H1 (cell line): ENCODE data around the gene YWHAQ. TPM values are rescaled to one million over a fixed set of nuclear protein-coding genes. Genes with fewer than 3 reads are reported as not detected.

Experiments
- CTCF ChIA-PET: fragments of 300-600 bp; sonication (Branson Sonifier 250); formaldehyde crosslinking; loops from one replicate; lab custom pipeline; 2021; ENCODE audit not compliant: partially characterized antibody; lab: Charles Lee
- POLR2A ChIA-PET: fragments of 300-600 bp; sonication (Branson Sonifier 250); formaldehyde crosslinking; loops from one replicate; lab custom pipeline; 2021; ENCODE audit warnings: inconsistent platforms; ENCODE audit not compliant: partially characterized antibody; lab: Charles Lee
- DNase-seq, 2 experiments: peaks; one replicate each; pipeline versions ENCODE4 v3.0.0 to v3.0.0-alpha.2; 2010 to 2022; ENCODE audit warnings: low spot score in 2 of 2, low read depth in 1 of 2, mixed read lengths in 1 of 2
- FAIRE-seq: peaks from 2 replicates; lab custom pipeline; 2011; peaks lifted over from hg19 to GRCh38; lab: Jason Lieb, UNC
- H2AFZ ChIP-seq: 2 replicates; pipeline ENCODE4 v1.8.1; 2012; ENCODE audit warnings: low read length, inconsistent platforms
- H2AK5ac ChIP-seq: 2 replicates; pipeline ENCODE4 v1.6.1; 2013; ENCODE audit warnings: low read depth, low read length
- H2BK120ac ChIP-seq: replicated peaks from 2 replicates; pipeline ENCODE3; 2013; ENCODE audit warnings: low read depth, low read length, inconsistent platforms
- H2BK12ac ChIP-seq: 2 replicates; pipeline ENCODE4 v1.6.1; 2013; ENCODE audit warnings: low read depth, low read length
- H2BK15ac ChIP-seq: 2 replicates; pipeline ENCODE4 v1.6.1; 2013; ENCODE audit warnings: low read length
- H2BK20ac ChIP-seq: 2 replicates; pipeline ENCODE4 v1.6.1; 2013; ENCODE audit warnings: low read length
- H2BK5ac ChIP-seq: 2 replicates; pipeline ENCODE4 v1.6.1; 2013; ENCODE audit warnings: low read depth, low read length
- H3K14ac ChIP-seq: 2 replicates; pipeline ENCODE4 v1.6.1; 2013; ENCODE audit warnings: inconsistent platforms; ENCODE audit not compliant: insufficient read length
- H3K18ac ChIP-seq: 2 replicates; pipeline ENCODE4 v1.6.1; 2013; ENCODE audit warnings: low read length; ENCODE audit errors: extremely low read depth
- H3K23ac ChIP-seq: 2 replicates; pipeline ENCODE4 v1.6.1; 2013; ENCODE audit warnings: inconsistent platforms; ENCODE audit not compliant: insufficient read length
- H3K23me2 ChIP-seq: 2 replicates; pipeline ENCODE4 v1.6.1; 2013; ENCODE audit warnings: low read depth, low read length
- H3K27ac ChIP-seq: 2 replicates; pipeline ENCODE4 v1.6.1; 2011; ENCODE audit warnings: low read depth, low read length, inconsistent platforms
- H3K27me3 ChIP-seq, 4 experiments: replicated peaks in 1 of 4; 1 replicate in 1 of 4; 2 replicates in 3 of 4; pipeline versions ENCODE4 v1.6.1 to v1.8.1; 2011 to 2013; ENCODE audit warnings: low read length in 3 of 4, mild to moderate bottlenecking in 3 of 4, inconsistent platforms in 2 of 4, mixed read lengths in 2 of 4, moderate library complexity in 1 of 4; ENCODE audit not compliant: control insufficient read depth in 3 of 4, insufficient read depth in 3 of 4; ENCODE audit errors: extremely low read depth in 1 of 4
- H3K36me3 ChIP-seq, 4 experiments: 2 replicates each; pipeline versions ENCODE4 v1.6.1 to v1.8.1; 2011 to 2013; ENCODE audit warnings: mild to moderate bottlenecking in 4 of 4, low read length in 3 of 4, moderate library complexity in 2 of 4, control low read depth in 1 of 4, inconsistent platforms in 1 of 4; ENCODE audit not compliant: insufficient read depth in 4 of 4, control insufficient read depth in 2 of 4
- H3K4ac ChIP-seq: replicated peaks from 2 replicates; pipeline ENCODE3; 2013; ENCODE audit warnings: low read length, low read depth, mixed read lengths, inconsistent platforms; ENCODE audit not compliant: insufficient read length
- H3K4me1 ChIP-seq, 4 experiments: replicated peaks in 1 of 4; 1 replicate in 1 of 4; 2 replicates in 3 of 4; pipeline versions ENCODE4 v1.6.1 to v1.8.1; 2011 to 2013; ENCODE audit warnings: low read length in 3 of 4, inconsistent platforms in 2 of 4, mixed read lengths in 1 of 4; ENCODE audit not compliant: insufficient read depth in 4 of 4, control insufficient read depth in 3 of 4
- H3K4me2 ChIP-seq, 2 experiments: 2 replicates each; pipeline versions ENCODE4 v1.6.1 to v1.8.1; 2011 to 2013; ENCODE audit warnings: low read depth in 2 of 2, low read length in 2 of 2, control low read depth in 1 of 2, inconsistent platforms in 1 of 2, mild to moderate bottlenecking in 1 of 2; ENCODE audit not compliant: insufficient read depth in 1 of 2
- H3K4me3 ChIP-seq, 4 experiments: fragments of 200-600, 300-600 bp in 1 of 4; sonication (generic), shearing (Covaris generic), sonication (Bioruptor Twin) in 1 of 4; 2 replicates each; pipeline versions ENCODE4 v1.5.1 to v1.8.1; 2011 to 2016; ENCODE audit warnings: low read length in 4 of 4, low read depth in 3 of 4, control low read depth in 2 of 4, inconsistent platforms in 2 of 4, mild to moderate bottlenecking in 2 of 4, mixed read lengths in 1 of 4, moderate library complexity in 1 of 4; ENCODE audit not compliant: insufficient read depth in 2 of 4; ENCODE audit errors: extremely low read depth in 1 of 4
- H3K56ac ChIP-seq: replicated peaks from 2 replicates; pipeline ENCODE3; 2013; ENCODE audit warnings: low read depth, mild to moderate bottlenecking, mixed read lengths, low read length, inconsistent platforms; ENCODE audit not compliant: insufficient read length
- H3K79me1 ChIP-seq: 2 replicates; pipeline ENCODE4 v1.6.1; 2013; ENCODE audit warnings: low read depth, low read length, control low read depth
- H3K79me2 ChIP-seq, 2 experiments: 2 replicates each; pipeline versions ENCODE4 v1.6.1 to v1.8.1; 2012 to 2013; ENCODE audit warnings: low read length in 2 of 2, mild to moderate bottlenecking in 2 of 2, inconsistent platforms in 1 of 2; ENCODE audit not compliant: insufficient read depth in 2 of 2, control insufficient read depth in 1 of 2
- H3K9ac ChIP-seq, 4 experiments: replicated peaks in 1 of 4; 1 replicate in 1 of 4; 2 replicates in 3 of 4; pipeline versions ENCODE4 v1.6.1 to v1.8.1; 2011 to 2013; ENCODE audit warnings: low read depth in 3 of 4, low read length in 3 of 4, control low read depth in 2 of 4, mild to moderate bottlenecking in 2 of 4, moderate library complexity in 2 of 4, inconsistent platforms in 1 of 4; ENCODE audit errors: extremely low read depth in 1 of 4
- H3K9me3 ChIP-seq, 2 experiments: 2 replicates each; pipeline versions ENCODE4 v1.6.1 to v1.8.1; 2012 to 2013; ENCODE audit warnings: mild to moderate bottlenecking in 2 of 2, moderate library complexity in 2 of 2, control low read depth in 1 of 2, inconsistent platforms in 1 of 2, low read depth in 1 of 2, low read length in 1 of 2, mixed read lengths in 1 of 2; ENCODE audit not compliant: insufficient read depth in 2 of 2
- H4K20me1 ChIP-seq, 2 experiments: replicated peaks in 1 of 2; 2 replicates each; pipeline versions ENCODE3 to v1.8.1; 2011 to 2013; ENCODE audit warnings: inconsistent platforms in 2 of 2, low read length in 2 of 2, mild to moderate bottlenecking in 1 of 2; ENCODE audit not compliant: insufficient read depth in 2 of 2, control insufficient read depth in 1 of 2
- H4K5ac ChIP-seq: 2 replicates; pipeline ENCODE4 v1.6.1; 2013; ENCODE audit warnings: low read length, low read depth, mixed read lengths, inconsistent platforms; ENCODE audit not compliant: insufficient read length
- H4K8ac ChIP-seq: 2 replicates; pipeline ENCODE4 v1.8.0; 2013; ENCODE audit warnings: mild to moderate bottlenecking, moderate library complexity, low read length, inconsistent platforms; ENCODE audit not compliant: insufficient read depth; ENCODE audit errors: extremely low read depth
- H4K91ac ChIP-seq: replicated peaks from 2 replicates; pipeline ENCODE3; 2013; ENCODE audit warnings: low read length, mixed read lengths, inconsistent platforms; ENCODE audit not compliant: insufficient read length
- BRCA1 ChIP-seq: IDR thresholded peaks from 2 replicates; pipeline ENCODE4 v1.6.1; 2012; ENCODE audit warnings: low read depth, low read length, improper control_type of control experiment
- FOSL1 ChIP-seq: IDR thresholded peaks from 2 replicates; pipeline ENCODE4 v1.6.1; 2011; ENCODE audit warnings: mild to moderate bottlenecking, low read depth, low read length, moderate library complexity; ENCODE audit not compliant: insufficient read depth
- HDAC2 ChIP-seq, 2 experiments: fragments of 300-600 bp in 1 of 2; sonication (generic) in 1 of 2; IDR thresholded peaks; 2 replicates each; pipeline ENCODE4 v1.6.1; 2011 to 2012; ENCODE audit warnings: low read depth in 2 of 2, low read length in 2 of 2, mild to moderate bottlenecking in 2 of 2, moderate library complexity in 2 of 2, borderline replicate concordance in 1 of 2, inconsistent platforms in 1 of 2
- HDAC6 ChIP-seq: IDR thresholded peaks from one replicate; pipeline ENCODE4 v1.7.1; 2012; ENCODE audit warnings: low read depth, mild to moderate bottlenecking, inconsistent platforms, low read length, moderate library complexity
- KDM1A ChIP-seq: fragments of 200-600, 300-600 bp; sonication (generic); IDR thresholded peaks from 2 replicates; pipeline ENCODE4 v1.7.1; 2016; ENCODE audit warnings: mild to moderate bottlenecking, low read length, borderline replicate concordance
- POLR2A ChIP-seq, 2 experiments: IDR thresholded peaks; 1 replicate in 1 of 2; 2 replicates in 1 of 2; pipeline ENCODE4 v1.6.1; 2011; ENCODE audit warnings: low read depth in 2 of 2, low read length in 2 of 2, mild to moderate bottlenecking in 2 of 2; ENCODE audit errors: control extremely low read depth in 1 of 2
- RAD21 ChIP-seq, 2 experiments: IDR thresholded peaks in 1 of 2; conservative IDR thresholded peaks in 1 of 2; 2 replicates each; pipeline ENCODE4 v1.6.1; 2011; ENCODE audit warnings: low read depth in 2 of 2, low read length in 2 of 2, improper control_type of control experiment in 1 of 2, inconsistent platforms in 1 of 2, mild to moderate bottlenecking in 1 of 2, moderate library complexity in 1 of 2
- SIN3A ChIP-seq, 2 experiments: IDR thresholded peaks in 1 of 2; conservative IDR thresholded peaks in 1 of 2; 2 replicates each; pipeline ENCODE4 v1.6.1; 2011 to 2012; ENCODE audit warnings: low read length in 2 of 2, improper control_type of control experiment in 1 of 2, low read depth in 1 of 2, mild to moderate bottlenecking in 1 of 2
- SIRT6 ChIP-seq: IDR thresholded peaks from one replicate; pipeline ENCODE4 v1.7.1; 2012; ENCODE audit warnings: low read length, inconsistent platforms
- SIX5 ChIP-seq: IDR thresholded peaks from 2 replicates; pipeline ENCODE4 v1.6.1; 2011; ENCODE audit warnings: mild to moderate bottlenecking, low read depth, low read length
- WGBS, 2 experiments: shearing (Covaris generic) in 1 of 2; methylation state at CpG; one replicate each; pipeline versions ENCODE4 v1.1.6 to v1.1.7; 2013 to 2015; ENCODE audit warnings: low lambda C conversion rate in 2 of 2, mixed read lengths in 2 of 2, inconsistent platforms in 1 of 2, low coverage in 1 of 2, missing lambda C conversion rate in 1 of 2; ENCODE audit not compliant: insufficient replicate concordance in 2 of 2, insufficient coverage in 1 of 2, insufficient read length in 1 of 2; ENCODE audit errors: extremely low coverage in 1 of 2, missing lambda C conversion rate in 1 of 2; 5-methylcytosine and 5-hydroxymethylcytosine counted together
- polyA plus RNA-seq, 7 experiments: library from polyadenylated mRNA; depleted of rRNA in 3 of 7; stranded (reverse) in 5 of 7; unstranded in 2 of 7; fragments of >200 nt in 5 of 7; fragments of 200-250 nt in 2 of 7; gene quantifications; 1 replicate in 5 of 7; 2 replicates in 1 of 7; 4 replicates in 1 of 7; pipeline versions ENCODE4 v1.2.1 to v1.2.3, GENCODE V29; 2011 to 2013; ENCODE audit warnings: missing spikeins in 2 of 7, mixed read lengths in 2 of 7
- total RNA-seq: library from RNA; stranded (reverse); fragmentation: NEBNext Ultra II Directional; extraction: Animal tissue kit (Norgen Biotek cat#: 25700); gene quantifications from 2 replicates; pipeline ENCODE4 v1.2.1, GENCODE V29; 2021
- TF ChIP-seq, protein P1 (sequence below), 3 experiments: IDR thresholded peaks; 1 replicate in 2 of 3; 2 replicates in 1 of 3; pipeline versions ENCODE4 v1.5.1 to v1.6.1; 2011; ENCODE audit warnings: low read length in 3 of 3, mild to moderate bottlenecking in 3 of 3, inconsistent platforms in 2 of 3, low read depth in 1 of 3, moderate library complexity in 1 of 3; ENCODE audit not compliant: insufficient read depth in 1 of 3; ENCODE audit errors: control extremely low read depth in 1 of 3

Gene YWHAQ
- total and polyA plus RNA-seq, 2 of the 8 experiments (the other 6 are each of a cell fraction or from before 2014, with no cell fraction given): 244 to 480 TPM

DNA sequence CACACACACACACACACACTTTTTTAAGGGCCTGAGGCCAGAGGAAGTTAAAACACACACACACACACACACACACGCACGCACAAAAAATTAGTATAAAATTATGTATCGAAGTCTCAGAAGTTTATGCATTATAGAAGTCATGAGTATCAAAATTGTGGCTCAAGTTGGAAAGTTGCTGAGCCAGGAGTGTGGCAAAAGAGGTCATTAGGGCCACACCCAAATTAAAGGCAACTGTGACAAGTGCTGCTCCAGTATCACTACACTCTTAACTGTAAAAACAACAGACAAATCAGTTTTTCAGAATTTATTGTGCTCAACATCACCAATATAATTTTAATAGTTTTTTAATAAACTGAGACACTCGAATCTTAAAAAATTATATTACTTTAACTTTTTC is 36.9 kb downstream of the YWHAQ start:
- Histone ChIP-seq H2BK5ac (no peak overlapping the region), H2BK120ac (no peak overlapping the region), H2BK12ac (no peak overlapping the region), H2BK20ac (no peak overlapping the region), H3K23ac (no peak overlapping the region), H3K79me1 (peaks cover 6% of the 10 kb centered on the region; the same call in 1 of the 2 replicates), H2AFZ (no peak overlapping the region), H3K18ac (no peak overlapping the region), H3K14ac (no peak overlapping the region), H3K4me2 (no peak overlapping the region), H3K36me3 (peaks cover 0 to 34% (median 15%) of the 10 kb centered on the region in 4 experiments; a peak in 5 of 8 replicates), H3K56ac (no peak overlapping the region), H4K91ac (no peak overlapping the region), H4K8ac (no peak overlapping the region), H3K4me1 (peaks cover 0 to 3% (median 0%) of the 10 kb centered on the region in 4 experiments; a peak in 1 of 7 replicates), H3K9ac (no peak overlapping the region), H4K5ac (no peak overlapping the region), H4K20me1 (peaks cover 2 to 6% of the 10 kb centered on the region in 2 experiments), H3K27ac (no peak overlapping the region), H3K9me3 (no peaks in the 10 kb centered on the region), H3K4me3 (no peak overlapping the region), H3K23me2 (no peaks in the 10 kb centered on the region), H3K27me3 (no peaks in the 10 kb centered on the region), H3K4ac (no peak overlapping the region), H2BK15ac (no peak overlapping the region), H2AK5ac (no peak overlapping the region), H3K79me2 (peaks cover 11 to 87% of the 10 kb centered on the region in 2 experiments; a peak in 3 of 4 replicates)
- ChIA-PET CTCF (interaction anchor here (0.7 kb wide), 1 partner anchor 15 kb away, joined by 3 read pairs; no protein-coding TSS in a partner anchor), POLR2A (interaction anchor here (0.7 to 1.3 kb wide), 2 partner anchors 8 to 31 kb away, joined by 3 read pairs; no protein-coding TSS in a partner anchor)
- FAIRE-seq (no peak), DNase-seq (no peak)
- WGBS, 2 experiments: 92% methylated on average over 4 of the region's 4 CpGs; no CpG with 5 or more reads in 1 of the 2 experiments
- no peak for TF ChIP-seq SIRT6
- no peak for TF ChIP-seq FOSL1
- TF ChIP-seq BRCA1: no peak
- TF ChIP-seq HDAC2 (IDR thresholded peaks at IDR 0.05; ENCODE audit: borderline replicate concordance in 1 of 2, low read depth in 2 of 2, low read length in 2 of 2): no peak
- TF ChIP-seq SIN3A (conservative IDR thresholded peaks at IDR 0.05 in 1 of 2, IDR thresholded peaks at IDR 0.05 in 1 of 2; ENCODE audit: low read depth in 1 of 2, low read length in 2 of 2): no peak
- TF ChIP-seq KDM1A: no peak
- no peak for TF ChIP-seq HDAC6
- TF ChIP-seq, protein P1, sequence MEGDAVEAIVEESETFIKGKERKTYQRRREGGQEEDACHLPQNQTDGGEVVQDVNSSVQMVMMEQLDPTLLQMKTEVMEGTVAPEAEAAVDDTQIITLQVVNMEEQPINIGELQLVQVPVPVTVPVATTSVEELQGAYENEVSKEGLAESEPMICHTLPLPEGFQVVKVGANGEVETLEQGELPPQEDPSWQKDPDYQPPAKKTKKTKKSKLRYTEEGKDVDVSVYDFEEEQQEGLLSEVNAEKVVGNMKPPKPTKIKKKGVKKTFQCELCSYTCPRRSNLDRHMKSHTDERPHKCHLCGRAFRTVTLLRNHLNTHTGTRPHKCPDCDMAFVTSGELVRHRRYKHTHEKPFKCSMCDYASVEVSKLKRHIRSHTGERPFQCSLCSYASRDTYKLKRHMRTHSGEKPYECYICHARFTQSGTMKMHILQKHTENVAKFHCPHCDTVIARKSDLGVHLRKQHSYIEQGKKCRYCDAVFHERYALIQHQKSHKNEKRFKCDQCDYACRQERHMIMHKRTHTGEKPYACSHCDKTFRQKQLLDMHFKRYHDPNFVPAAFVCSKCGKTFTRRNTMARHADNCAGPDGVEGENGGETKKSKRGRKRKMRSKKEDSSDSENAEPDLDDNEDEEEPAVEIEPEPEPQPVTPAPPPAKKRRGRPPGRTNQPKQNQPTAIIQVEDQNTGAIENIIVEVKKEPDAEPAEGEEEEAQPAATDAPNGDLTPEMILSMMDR (IDR thresholded peaks at IDR 0.05; ENCODE audit: control extremely low read depth in 1 of 3, insufficient read depth in 1 of 3, low read depth in 1 of 3, low read length in 3 of 3): no peak
- TF ChIP-seq SIX5: no peak
- TF ChIP-seq POLR2A (IDR thresholded peaks at IDR 0.05; ENCODE audit: control extremely low read depth in 1 of 2, low read depth in 2 of 2, low read length in 2 of 2): no peak
- no peak for TF ChIP-seq RAD21 (IDR thresholded peaks at IDR 0.05 in 1 of 2, conservative IDR thresholded peaks at IDR 0.05 in 1 of 2; ENCODE audit: low read depth in 2 of 2, low read length in 2 of 2)
